ENCODE data around the gene KIF12. TPM values are rescaled to one million over a fixed set of nuclear protein-coding genes. Genes with fewer than 3 reads are reported as not detected.

Gene KIF12
- total and polyA plus RNA-seq, 2 of the 8 experiments (the other 6 are each of a cell fraction or from before 2014, with no cell fraction given): 2.9 to 3.9 TPM

DNA sequence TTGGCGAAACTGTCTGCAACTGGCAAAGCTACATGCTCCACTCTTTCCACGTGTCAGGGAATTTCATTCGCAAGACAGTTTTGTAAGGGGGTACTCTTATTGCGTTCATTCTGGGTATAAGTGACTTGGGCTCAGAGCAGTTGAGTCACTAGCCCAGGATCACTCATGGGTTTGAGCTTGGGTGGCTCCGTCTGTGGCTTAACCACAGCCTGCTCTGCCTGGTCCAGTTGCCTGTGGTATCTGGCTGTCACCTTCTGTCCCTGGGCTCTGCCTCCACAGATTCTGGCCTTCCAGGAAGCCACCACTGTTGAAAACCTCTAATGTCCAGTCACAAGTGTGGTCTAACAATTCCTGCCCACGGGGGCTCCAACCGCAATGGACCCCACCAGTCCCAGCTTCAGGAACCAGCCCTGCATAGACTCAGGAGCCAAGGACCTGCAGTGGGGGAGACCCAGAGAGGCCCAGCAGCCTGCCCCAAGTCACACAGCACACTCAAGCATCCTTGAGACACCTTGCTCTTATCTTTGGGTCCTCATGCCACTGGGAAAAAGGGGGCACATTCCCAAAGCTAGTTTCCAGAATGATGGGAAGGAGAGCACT is 10.4 kb downstream of the KIF12 start:
- H4K5ac ChIP-seq (ENCODE audit: insufficient read length, low read depth, low read length): no peak overlapping the region
- ChIA-PET POLR2A (ENCODE audit: partially characterized antibody) (interaction anchor here (1.4 kb wide), 2 partner anchors 11 to 20 kb away, joined by 4 to 7 read pairs; partner anchors contain the start of gene KIF12), CTCF (ENCODE audit: partially characterized antibody) (interaction anchor here (0.8 to 3.1 kb wide), 8 partner anchors 10 to 202 kb away, joined by 3 to 16 read pairs (median 4); partner anchors contain the start of genes AMBP and KIF12)
- H3K27me3 ChIP-seq (replicated peaks in 1 of 4; ENCODE audit: control insufficient read depth in 3 of 4, extremely low read depth in 1 of 4, insufficient read depth in 3 of 4, low read length in 3 of 4): no peaks in the 10 kb centered on the region; a peak in 1 of 7 replicates
- no peak overlapping the region for H3K14ac ChIP-seq (ENCODE audit: insufficient read length)
- no peak overlapping the region for H2BK12ac ChIP-seq (ENCODE audit: low read depth, low read length)
- H3K18ac ChIP-seq (ENCODE audit: extremely low read depth, low read length): no peak overlapping the region; the same call in 1 of the 2 replicates
- H3K4me2 ChIP-seq (ENCODE audit: insufficient read depth in 1 of 2, low read depth in 2 of 2, low read length in 2 of 2): no peak overlapping the region
- H3K4me1 ChIP-seq (replicated peaks in 1 of 4; ENCODE audit: control insufficient read depth in 3 of 4, insufficient read depth in 4 of 4, low read length in 3 of 4): no peaks in the 10 kb centered on the region; a peak in 1 of 7 replicates
- H3K9me3 ChIP-seq (ENCODE audit: insufficient read depth in 2 of 2, low read depth in 1 of 2, low read length in 1 of 2): no peaks in the 10 kb centered on the region
- DNase-seq (ENCODE audit: low read depth in 1 of 2, low spot score in 2 of 2): no peak
- no peak overlapping the region for H3K56ac ChIP-seq (replicated peaks; ENCODE audit: insufficient read length, low read depth, low read length)
- no peak overlapping the region for H3K27ac ChIP-seq (ENCODE audit: low read depth, low read length)
- TF ChIP-seq RNF2 (IDR thresholded peaks at IDR 0.05; ENCODE audit: borderline replicate concordance, low read depth, low read length, missing control alignments, poor library complexity, severe bottlenecking) (no peak), RFX5 (IDR thresholded peaks at IDR 0.05; ENCODE audit: borderline replicate concordance, low read depth, low read length) (no peak), RXRA (IDR thresholded peaks at IDR 0.05; ENCODE audit: insufficient read depth, low read depth, low read length) (no peak), SIN3A (conservative IDR thresholded peaks at IDR 0.05 in 1 of 2, IDR thresholded peaks at IDR 0.05 in 1 of 2; ENCODE audit: low read depth in 1 of 2, low read length in 2 of 2) (no peak), SP4 (IDR thresholded peaks at IDR 0.05; ENCODE audit: low read length) (no peak), CREB1 (IDR thresholded peaks at IDR 0.05) (no peak), MAFK (IDR thresholded peaks at IDR 0.05; ENCODE audit: low read depth, low read length) (no peak), TEAD4 (IDR thresholded peaks at IDR 0.05; ENCODE audit: low read depth, low read length) (no peak)
- TF ChIP-seq, protein P1, sequence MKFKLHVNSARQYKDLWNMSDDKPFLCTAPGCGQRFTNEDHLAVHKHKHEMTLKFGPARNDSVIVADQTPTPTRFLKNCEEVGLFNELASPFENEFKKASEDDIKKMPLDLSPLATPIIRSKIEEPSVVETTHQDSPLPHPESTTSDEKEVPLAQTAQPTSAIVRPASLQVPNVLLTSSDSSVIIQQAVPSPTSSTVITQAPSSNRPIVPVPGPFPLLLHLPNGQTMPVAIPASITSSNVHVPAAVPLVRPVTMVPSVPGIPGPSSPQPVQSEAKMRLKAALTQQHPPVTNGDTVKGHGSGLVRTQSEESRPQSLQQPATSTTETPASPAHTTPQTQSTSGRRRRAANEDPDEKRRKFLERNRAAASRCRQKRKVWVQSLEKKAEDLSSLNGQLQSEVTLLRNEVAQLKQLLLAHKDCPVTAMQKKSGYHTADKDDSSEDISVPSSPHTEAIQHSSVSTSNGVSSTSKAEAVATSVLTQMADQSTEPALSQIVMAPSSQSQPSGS (IDR thresholded peaks at IDR 0.05; ENCODE audit: low read length): no peak
- no peak overlapping the region for H4K91ac ChIP-seq (replicated peaks; ENCODE audit: insufficient read length, low read length)
- H2BK120ac ChIP-seq (replicated peaks; ENCODE audit: low read depth, low read length): no peak overlapping the region
- 92% methylated on average over 7 of the region's 7 CpGs; no CpG with 5 or more reads in 1 of the 2 experiments for WGBS, 2 experiments (ENCODE audit: extremely low coverage in 1 of 2, insufficient coverage in 1 of 2, insufficient read length in 1 of 2, insufficient replicate concordance in 2 of 2, low coverage in 1 of 2, low lambda C conversion rate in 2 of 2, missing lambda C conversion rate in 1 of 2)
- H3K4ac ChIP-seq (replicated peaks; ENCODE audit: insufficient read length, low read depth, low read length): no peak overlapping the region
- H3K23me2 ChIP-seq (ENCODE audit: low read depth, low read length): no peaks in the 10 kb centered on the region
- no peak overlapping the region for H4K8ac ChIP-seq (ENCODE audit: extremely low read depth, insufficient read depth, low read length)
- FAIRE-seq: no peak
- H4K20me1 ChIP-seq (replicated peaks in 1 of 2; ENCODE audit: control insufficient read depth in 1 of 2, insufficient read depth in 2 of 2, low read length in 2 of 2): no peaks in the 10 kb centered on the region
- no peak overlapping the region for H2BK5ac ChIP-seq (ENCODE audit: low read depth, low read length)
- no peak overlapping the region for H2BK15ac ChIP-seq (ENCODE audit: low read length)
- no peak overlapping the region for H3K9ac ChIP-seq (replicated peaks in 1 of 4; ENCODE audit: extremely low read depth in 1 of 4, low read depth in 3 of 4, low read length in 3 of 4)
- H2BK20ac ChIP-seq (ENCODE audit: low read length): no peak overlapping the region
- no peak overlapping the region for H2AFZ ChIP-seq (ENCODE audit: low read length)
- H3K4me3 ChIP-seq (ENCODE audit: extremely low read depth in 1 of 4, insufficient read depth in 2 of 4, low read depth in 3 of 4, low read length in 4 of 4): no peak overlapping the region
- no peaks in the 10 kb centered on the region for H3K79me1 ChIP-seq (ENCODE audit: low read depth, low read length)
- no peaks in the 10 kb centered on the region for H3K36me3 ChIP-seq (ENCODE audit: control insufficient read depth in 2 of 4, insufficient read depth in 4 of 4, low read length in 3 of 4)
- no peaks in the 10 kb centered on the region for H3K79me2 ChIP-seq (ENCODE audit: control insufficient read depth in 1 of 2, insufficient read depth in 2 of 2, low read length in 2 of 2)
- H2AK5ac ChIP-seq (ENCODE audit: low read depth, low read length): no peak overlapping the region
- H3K23ac ChIP-seq (ENCODE audit: insufficient read length): no peak overlapping the region

Data from H1 (cell line).